HepG2 (cell line): ENCODE measurements around the gene LAP3. TPM values are rescaled to one million over a fixed set of nuclear protein-coding genes. Genes with fewer than 3 reads are reported as not detected.

Experiments used
- ASH2L ChIP-seq: fragments of 300-600, 200-600 bp; sonication (generic); IDR thresholded peaks from 2 replicates; pipeline ENCODE4 v1.7.0; 2017; ENCODE audit warnings: low read depth, mild to moderate bottlenecking, moderate library complexity, mixed read lengths, low read length; ENCODE audit not compliant: insufficient read length
- DMAP1 ChIP-seq: IDR thresholded peaks from 2 replicates; pipeline ENCODE4 v1.6.1; 2016
- EEA1 ChIP-seq: sonication (generic); formaldehyde crosslinking; IDR thresholded peaks from 2 replicates; pipeline ENCODE4 v1.5.1; 2020; ENCODE audit warnings: mild to moderate bottlenecking, missing genetic modification reagents, borderline replicate concordance
- ELF4 ChIP-seq: sonication (generic); formaldehyde crosslinking; IDR thresholded peaks from 2 replicates; pipeline ENCODE4 v1.5.0; 2020; ENCODE audit warnings: missing genetic modification reagents, mild to moderate bottlenecking, moderate library complexity, borderline replicate concordance
- KLF15 ChIP-seq: sonication (generic); formaldehyde crosslinking; IDR thresholded peaks from 2 replicates; pipeline ENCODE4 v1.8.1; 2023; ENCODE audit warnings: borderline replicate concordance, mild to moderate bottlenecking, inconsistent platforms, missing genetic modification reagents, mixed read lengths
- RELA ChIP-seq: sonication (generic); formaldehyde crosslinking; IDR thresholded peaks from 2 replicates; pipeline ENCODE4 v1.4.0; 2020; ENCODE audit warnings: missing genetic modification reagents
- RFX3 ChIP-seq: IDR thresholded peaks from 2 replicates; pipeline ENCODE4 v1.6.1; 2016; ENCODE audit warnings: missing biosample characterization, missing genetic modification reagents
- SOX5 ChIP-seq: IDR thresholded peaks from 2 replicates; pipeline ENCODE4 v1.6.1; 2016; ENCODE audit warnings: borderline replicate concordance
- SRSF9 ChIP-seq: fragments of 200-400 bp; formaldehyde crosslinking; IDR thresholded peaks from 2 replicates; pipeline ENCODE4 v1.6.1; 2018; ENCODE audit warnings: borderline replicate concordance, mild to moderate bottlenecking, low read depth, low read length; ENCODE audit not compliant: insufficient read depth, poor library complexity, severe bottlenecking
- SYNCRIP ChIP-seq: fragments of 200-400 bp; formaldehyde crosslinking; IDR thresholded peaks from 2 replicates; pipeline ENCODE4 v1.6.1; 2018; ENCODE audit warnings: mild to moderate bottlenecking, low read depth, low read length; ENCODE audit not compliant: insufficient read depth
- TCF7L2 ChIP-seq: IDR thresholded peaks from 2 replicates; pipeline ENCODE4 v1.6.1; 2011; ENCODE audit warnings: mild to moderate bottlenecking, low read depth, low read length, moderate library complexity
- ZFYVE20 ChIP-seq: sonication (generic); formaldehyde crosslinking; IDR thresholded peaks from 2 replicates; pipeline ENCODE4 v1.8.0; 2023; ENCODE audit warnings: low read depth, mild to moderate bottlenecking, moderate library complexity, missing genetic modification reagents, borderline replicate concordance
- ZNF143 ChIP-seq: sonication (generic); formaldehyde crosslinking; IDR thresholded peaks from 2 replicates; pipeline ENCODE4 v1.4.0; 2020; ENCODE audit warnings: missing genetic modification reagents
- ZNF160 ChIP-seq: sonication (generic); formaldehyde crosslinking; IDR thresholded peaks from 2 replicates; pipeline ENCODE4 v1.8.0; 2022; ENCODE audit warnings: mild to moderate bottlenecking, inconsistent platforms, missing genetic modification reagents
- ZNF326 ChIP-seq: sonication (generic); formaldehyde crosslinking; IDR thresholded peaks from 2 replicates; pipeline ENCODE4 v1.4.0; 2020; ENCODE audit warnings: missing genetic modification reagents, borderline replicate concordance
- ZNF563 ChIP-seq: sonication (generic); formaldehyde crosslinking; IDR thresholded peaks from 2 replicates; pipeline ENCODE4 v1.8.0; 2022; ENCODE audit warnings: mild to moderate bottlenecking, moderate library complexity, missing genetic modification reagents
- ZNF629 ChIP-seq: sonication (generic); formaldehyde crosslinking; conservative IDR thresholded peaks from 2 replicates; pipeline ENCODE4 v1.5.0; 2020; ENCODE audit warnings: missing genetic modification reagents
- polyA plus RNA-seq, 8 experiments: library from polyadenylated mRNA; depleted of rRNA in 3 of 8; stranded (reverse) in 7 of 8; unstranded in 1 of 8; fragments of >200 nt; fragmentation: Illumina TruSeq in 4 of 8; extraction: Trizol in 4 of 8; gene quantifications; 2 replicates each; pipeline versions ENCODE4 v1.2.1 to v1.2.3, GENCODE V29; 2011 to 2016; ENCODE audit warnings: low read depth in 4 of 8, missing spikeins in 1 of 8, mixed read lengths in 1 of 8; ENCODE audit not compliant: insufficient read depth in 1 of 8
- total RNA-seq, 5 experiments: library from RNA; depleted of rRNA; stranded (reverse); fragments of >200 nt; fragmentation: Illumina TruSeq; extraction: Trizol; gene quantifications; 2 replicates each; pipeline ENCODE4 v1.2.3, GENCODE V29; 2016; ENCODE audit warnings: low read depth in 1 of 5
- TF ChIP-seq, protein P1 (sequence below): sonication (generic); formaldehyde crosslinking; IDR thresholded peaks from 2 replicates; pipeline ENCODE4 v1.5.0; 2020; ENCODE audit warnings: missing genetic modification reagents
- TF ChIP-seq, protein P2 (sequence below): sonication (generic); formaldehyde crosslinking; IDR thresholded peaks from 2 replicates; pipeline ENCODE4 v1.8.0; 2022; ENCODE audit warnings: low read depth, missing genetic modification reagents
- TF ChIP-seq, protein P3 (sequence below): sonication (generic); formaldehyde crosslinking; IDR thresholded peaks from 2 replicates; pipeline ENCODE4 v1.8.0; 2023; ENCODE audit warnings: mild to moderate bottlenecking, missing genetic modification reagents
- TF ChIP-seq, protein P4 (sequence below): sonication (generic); formaldehyde crosslinking; IDR thresholded peaks from 2 replicates; pipeline ENCODE4 v1.4.0; 2020; ENCODE audit warnings: missing genetic modification reagents
- TF ChIP-seq, protein P5 (sequence below): sonication (generic); formaldehyde crosslinking; IDR thresholded peaks from 2 replicates; pipeline ENCODE4 v1.9.0; 2021; ENCODE audit warnings: missing genetic modification reagents, mild to moderate bottlenecking, borderline replicate concordance

Gene LAP3
- total and polyA plus RNA-seq, 2 of the 13 experiments (the other 11 are each of a cell fraction or from before 2014, with no cell fraction given), result 106 to 125 TPM

DNA sequence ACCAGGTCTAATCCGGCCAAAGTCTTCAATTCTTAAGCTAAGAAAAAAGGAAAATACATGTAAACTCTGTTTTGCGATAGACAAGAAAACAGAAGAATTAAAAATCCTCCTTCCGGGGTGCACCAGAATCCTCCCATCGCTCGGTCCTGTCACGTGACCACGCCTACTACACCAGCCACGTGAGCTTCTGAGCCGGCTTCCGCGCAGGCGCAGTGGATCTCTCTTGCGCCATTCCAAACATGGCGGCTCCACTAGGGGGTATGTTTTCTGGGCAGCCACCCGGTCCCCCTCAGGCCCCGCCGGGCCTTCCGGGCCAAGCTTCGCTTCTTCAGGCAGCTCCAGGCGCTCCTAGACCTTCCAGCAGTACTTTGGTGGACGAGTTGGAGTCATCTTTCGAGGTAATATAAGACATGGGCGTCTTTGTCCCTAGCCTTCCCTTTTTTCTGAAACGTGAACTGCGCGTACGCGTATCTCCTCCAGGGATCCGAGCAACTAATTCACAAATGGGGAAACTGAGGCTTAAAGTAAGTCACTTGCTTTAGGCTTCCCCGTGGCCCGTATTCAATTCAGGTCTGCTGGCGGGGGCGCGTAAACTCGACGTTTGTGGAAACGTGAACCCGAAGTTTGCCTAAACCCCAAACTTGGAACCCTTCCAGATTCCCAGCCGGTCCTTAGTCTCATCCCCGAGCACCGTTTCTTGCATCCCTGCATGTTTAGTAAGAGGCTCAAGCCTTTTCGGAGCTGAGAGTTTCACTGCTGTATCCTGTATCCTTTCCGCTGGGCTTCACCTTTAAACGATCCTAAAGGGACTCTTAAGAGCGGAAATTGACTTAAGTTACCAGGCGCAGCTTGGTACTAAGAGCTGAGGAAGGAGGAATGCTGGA, 37.7 kb downstream of the LAP3 start, which contains the start of gene MED28 (continued):
- TF ChIP-seq, protein P1, sequence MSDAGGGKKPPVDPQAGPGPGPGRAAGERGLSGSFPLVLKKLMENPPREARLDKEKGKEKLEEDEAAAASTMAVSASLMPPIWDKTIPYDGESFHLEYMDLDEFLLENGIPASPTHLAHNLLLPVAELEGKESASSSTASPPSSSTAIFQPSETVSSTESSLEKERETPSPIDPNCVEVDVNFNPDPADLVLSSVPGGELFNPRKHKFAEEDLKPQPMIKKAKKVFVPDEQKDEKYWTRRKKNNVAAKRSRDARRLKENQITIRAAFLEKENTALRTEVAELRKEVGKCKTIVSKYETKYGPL, result no peak
- no peak for TF ChIP-seq RELA
- TF ChIP-seq, protein P2, sequence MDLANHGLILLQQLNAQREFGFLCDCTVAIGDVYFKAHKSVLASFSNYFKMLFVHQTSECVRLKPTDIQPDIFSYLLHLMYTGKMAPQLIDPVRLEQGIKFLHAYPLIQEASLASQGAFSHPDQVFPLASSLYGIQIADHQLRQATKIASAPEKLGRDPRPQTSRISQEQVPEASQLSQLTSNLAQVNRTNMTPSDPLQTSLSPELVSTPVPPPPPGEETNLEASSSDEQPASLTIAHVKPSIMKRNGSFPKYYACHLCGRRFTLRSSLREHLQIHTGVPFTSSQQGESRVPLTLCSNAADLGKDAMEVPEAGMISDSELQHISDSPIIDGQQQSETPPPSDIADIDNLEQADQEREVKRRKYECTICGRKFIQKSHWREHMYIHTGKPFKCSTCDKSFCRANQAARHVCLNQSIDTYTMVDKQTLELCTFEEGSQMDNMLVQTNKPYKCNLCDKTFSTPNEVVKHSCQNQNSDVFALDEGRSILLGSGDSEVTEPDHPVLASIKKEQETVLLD (CRISPR knock-in tag), result no peak
- TF ChIP-seq ZFYVE20 (CRISPR knock-in tag), result no peak
- peak; percentile 61; the same call in 1 of the 2 replicates for TF ChIP-seq DMAP1 (CRISPR knock-in tag)
- TF ChIP-seq, protein P3, sequence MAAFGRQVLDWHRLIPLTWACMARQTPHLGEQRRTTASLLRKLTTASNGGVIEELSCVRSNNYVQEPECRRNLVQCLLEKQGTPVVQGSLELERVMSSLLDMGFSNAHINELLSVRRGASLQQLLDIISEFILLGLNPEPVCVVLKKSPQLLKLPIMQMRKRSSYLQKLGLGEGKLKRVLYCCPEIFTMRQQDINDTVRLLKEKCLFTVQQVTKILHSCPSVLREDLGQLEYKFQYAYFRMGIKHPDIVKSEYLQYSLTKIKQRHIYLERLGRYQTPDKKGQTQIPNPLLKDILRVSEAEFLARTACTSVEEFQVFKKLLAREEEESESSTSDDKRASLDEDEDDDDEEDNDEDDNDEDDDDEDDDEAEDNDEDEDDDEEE (CRISPR knock-in tag), result peak; percentile 38
- no peak; the same call in 1 of the 2 replicates for TF ChIP-seq KLF15 (CRISPR knock-in tag)
- TF ChIP-seq ZNF143 (CRISPR knock-in tag), result 0 out of 2 replicates have a peak, but pooled peaks have one; percentile 25
- TF ChIP-seq ZNF160 (CRISPR knock-in tag), result no peak
- TF ChIP-seq EEA1 (CRISPR knock-in tag), result no peak
- no peak for TF ChIP-seq SYNCRIP
- no peak for TF ChIP-seq ELF4 (CRISPR knock-in tag)
- no peak for TF ChIP-seq RFX3 (CRISPR knock-in tag)
- peak; percentile 89 for TF ChIP-seq ASH2L
- TF ChIP-seq ZNF326 (CRISPR knock-in tag), result no peak
- TF ChIP-seq ZNF629 (CRISPR knock-in tag), result no peak
- TF ChIP-seq SRSF9, result no peak
- no peak for TF ChIP-seq TCF7L2
- TF ChIP-seq, protein P4, sequence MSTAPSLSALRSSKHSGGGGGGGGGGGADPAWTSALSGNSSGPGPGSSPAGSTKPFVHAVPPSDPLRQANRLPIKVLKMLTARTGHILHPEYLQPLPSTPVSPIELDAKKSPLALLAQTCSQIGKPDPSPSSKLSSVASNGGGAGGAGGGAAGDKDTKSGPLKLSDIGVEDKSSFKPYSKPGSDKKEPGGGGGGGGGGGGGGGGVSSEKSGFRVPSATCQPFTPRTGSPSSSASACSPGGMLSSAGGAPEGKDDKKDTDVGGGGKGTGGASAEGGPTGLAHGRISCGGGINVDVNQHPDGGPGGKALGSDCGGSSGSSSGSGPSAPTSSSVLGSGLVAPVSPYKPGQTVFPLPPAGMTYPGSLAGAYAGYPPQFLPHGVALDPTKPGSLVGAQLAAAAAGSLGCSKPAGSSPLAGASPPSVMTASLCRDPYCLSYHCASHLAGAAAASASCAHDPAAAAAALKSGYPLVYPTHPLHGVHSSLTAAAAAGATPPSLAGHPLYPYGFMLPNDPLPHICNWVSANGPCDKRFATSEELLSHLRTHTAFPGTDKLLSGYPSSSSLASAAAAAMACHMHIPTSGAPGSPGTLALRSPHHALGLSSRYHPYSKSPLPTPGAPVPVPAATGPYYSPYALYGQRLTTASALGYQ (CRISPR knock-in tag), result 0 out of 2 replicates have a peak, but pooled peaks have one; percentile 32
- no peak for TF ChIP-seq ZNF563 (CRISPR knock-in tag)
- TF ChIP-seq, protein P5, sequence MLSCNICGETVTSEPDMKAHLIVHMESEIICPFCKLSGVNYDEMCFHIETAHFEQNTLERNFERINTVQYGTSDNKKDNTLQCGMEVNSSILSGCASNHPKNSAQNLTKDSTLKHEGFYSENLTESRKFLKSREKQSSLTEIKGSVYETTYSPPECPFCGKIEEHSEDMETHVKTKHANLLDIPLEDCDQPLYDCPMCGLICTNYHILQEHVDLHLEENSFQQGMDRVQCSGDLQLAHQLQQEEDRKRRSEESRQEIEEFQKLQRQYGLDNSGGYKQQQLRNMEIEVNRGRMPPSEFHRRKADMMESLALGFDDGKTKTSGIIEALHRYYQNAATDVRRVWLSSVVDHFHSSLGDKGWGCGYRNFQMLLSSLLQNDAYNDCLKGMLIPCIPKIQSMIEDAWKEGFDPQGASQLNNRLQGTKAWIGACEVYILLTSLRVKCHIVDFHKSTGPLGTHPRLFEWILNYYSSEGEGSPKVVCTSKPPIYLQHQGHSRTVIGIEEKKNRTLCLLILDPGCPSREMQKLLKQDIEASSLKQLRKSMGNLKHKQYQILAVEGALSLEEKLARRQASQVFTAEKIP (CRISPR knock-in tag), result no peak
- TF ChIP-seq SOX5 (CRISPR knock-in tag), result no peak
